ENCODE measurements around the gene MON2. TPM values are rescaled to one million over a fixed set of nuclear protein-coding genes. Genes with fewer than 3 reads are reported as not detected.

The MON2 gene
- total and polyA plus RNA-seq, 2 of the 13 experiments (the other 11 are each of a cell fraction or from before 2014, with no cell fraction given) = 10.5 to 24.8 TPM

DNA sequence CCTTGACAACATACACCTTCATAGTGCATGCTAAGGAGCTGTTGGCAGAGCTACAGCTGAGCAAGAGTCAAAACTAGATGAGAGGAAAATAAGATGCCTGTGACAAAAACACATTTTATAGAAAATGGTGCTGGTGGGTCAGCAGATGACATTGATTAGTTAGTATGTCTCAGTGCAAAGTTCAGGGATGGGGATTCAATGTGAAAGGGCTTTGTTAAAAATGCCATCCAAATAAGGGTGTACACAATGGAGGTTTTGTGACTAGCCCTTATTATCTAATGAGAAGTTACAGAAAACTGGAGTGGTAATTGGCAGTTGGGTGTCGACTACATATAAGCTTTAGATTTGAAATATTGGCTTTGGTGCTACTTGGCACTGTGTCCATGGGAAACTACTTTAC, 169.0 kb downstream of the MON2 start (continued):
- TF ChIP-seq, protein P1, sequence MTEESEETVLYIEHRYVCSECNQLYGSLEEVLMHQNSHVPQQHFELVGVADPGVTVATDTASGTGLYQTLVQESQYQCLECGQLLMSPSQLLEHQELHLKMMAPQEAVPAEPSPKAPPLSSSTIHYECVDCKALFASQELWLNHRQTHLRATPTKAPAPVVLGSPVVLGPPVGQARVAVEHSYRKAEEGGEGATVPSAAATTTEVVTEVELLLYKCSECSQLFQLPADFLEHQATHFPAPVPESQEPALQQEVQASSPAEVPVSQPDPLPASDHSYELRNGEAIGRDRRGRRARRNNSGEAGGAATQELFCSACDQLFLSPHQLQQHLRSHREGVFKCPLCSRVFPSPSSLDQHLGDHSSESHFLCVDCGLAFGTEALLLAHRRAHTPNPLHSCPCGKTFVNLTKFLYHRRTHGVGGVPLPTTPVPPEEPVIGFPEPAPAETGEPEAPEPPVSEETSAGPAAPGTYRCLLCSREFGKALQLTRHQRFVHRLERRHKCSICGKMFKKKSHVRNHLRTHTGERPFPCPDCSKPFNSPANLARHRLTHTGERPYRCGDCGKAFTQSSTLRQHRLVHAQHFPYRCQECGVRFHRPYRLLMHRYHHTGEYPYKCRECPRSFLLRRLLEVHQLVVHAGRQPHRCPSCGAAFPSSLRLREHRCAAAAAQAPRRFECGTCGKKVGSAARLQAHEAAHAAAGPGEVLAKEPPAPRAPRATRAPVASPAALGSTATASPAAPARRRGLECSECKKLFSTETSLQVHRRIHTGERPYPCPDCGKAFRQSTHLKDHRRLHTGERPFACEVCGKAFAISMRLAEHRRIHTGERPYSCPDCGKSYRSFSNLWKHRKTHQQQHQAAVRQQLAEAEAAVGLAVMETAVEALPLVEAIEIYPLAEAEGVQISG (CRISPR knock-in tag; IDR thresholded peaks at IDR 0.05) = no peak
- TF ChIP-seq ZNF790 (CRISPR knock-in tag; IDR thresholded peaks at IDR 0.05; ENCODE audit: borderline replicate concordance) (no peak), NFIC (IDR thresholded peaks at IDR 0.05; ENCODE audit: low read length) (no peak), ELF3 (CRISPR knock-in tag; IDR thresholded peaks at IDR 0.05) (no peak), ZBTB42 (CRISPR knock-in tag; IDR thresholded peaks at IDR 0.05) (no peak), FOXK2 (IDR thresholded peaks at IDR 0.05) (no peak), ZNF563 (CRISPR knock-in tag; IDR thresholded peaks at IDR 0.05) (no peak), ZNF543 (CRISPR knock-in tag; IDR thresholded peaks at IDR 0.05) (no peak), ZEB1 (IDR thresholded peaks at IDR 0.05; ENCODE audit: insufficient replicate concordance, low read depth) (no peak), ZFP62 (CRISPR knock-in tag; IDR thresholded peaks at IDR 0.05) (no peak), TARDBP (CRISPR knock-in tag; IDR thresholded peaks at IDR 0.05) (0 out of 2 replicates have a peak, but pooled peaks have one; percentile 3), RAD51 (IDR thresholded peaks at IDR 0.05; ENCODE audit: borderline replicate concordance) (no peak), CHCHD3 (CRISPR knock-in tag; IDR thresholded peaks at IDR 0.05) (no peak), HIVEP1 (CRISPR knock-in tag; IDR thresholded peaks at IDR 0.05) (no peak)
- TF ChIP-seq, protein P2, sequence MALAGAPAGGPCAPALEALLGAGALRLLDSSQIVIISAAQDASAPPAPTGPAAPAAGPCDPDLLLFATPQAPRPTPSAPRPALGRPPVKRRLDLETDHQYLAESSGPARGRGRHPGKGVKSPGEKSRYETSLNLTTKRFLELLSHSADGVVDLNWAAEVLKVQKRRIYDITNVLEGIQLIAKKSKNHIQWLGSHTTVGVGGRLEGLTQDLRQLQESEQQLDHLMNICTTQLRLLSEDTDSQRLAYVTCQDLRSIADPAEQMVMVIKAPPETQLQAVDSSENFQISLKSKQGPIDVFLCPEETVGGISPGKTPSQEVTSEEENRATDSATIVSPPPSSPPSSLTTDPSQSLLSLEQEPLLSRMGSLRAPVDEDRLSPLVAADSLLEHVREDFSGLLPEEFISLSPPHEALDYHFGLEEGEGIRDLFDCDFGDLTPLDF (CRISPR knock-in tag; IDR thresholded peaks at IDR 0.05) = no peak
- TF ChIP-seq, protein P3, sequence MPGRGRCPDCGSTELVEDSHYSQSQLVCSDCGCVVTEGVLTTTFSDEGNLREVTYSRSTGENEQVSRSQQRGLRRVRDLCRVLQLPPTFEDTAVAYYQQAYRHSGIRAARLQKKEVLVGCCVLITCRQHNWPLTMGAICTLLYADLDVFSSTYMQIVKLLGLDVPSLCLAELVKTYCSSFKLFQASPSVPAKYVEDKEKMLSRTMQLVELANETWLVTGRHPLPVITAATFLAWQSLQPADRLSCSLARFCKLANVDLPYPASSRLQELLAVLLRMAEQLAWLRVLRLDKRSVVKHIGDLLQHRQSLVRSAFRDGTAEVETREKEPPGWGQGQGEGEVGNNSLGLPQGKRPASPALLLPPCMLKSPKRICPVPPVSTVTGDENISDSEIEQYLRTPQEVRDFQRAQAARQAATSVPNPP (CRISPR knock-in tag; IDR thresholded peaks at IDR 0.05) = no peak
- TF ChIP-seq, protein P4, sequence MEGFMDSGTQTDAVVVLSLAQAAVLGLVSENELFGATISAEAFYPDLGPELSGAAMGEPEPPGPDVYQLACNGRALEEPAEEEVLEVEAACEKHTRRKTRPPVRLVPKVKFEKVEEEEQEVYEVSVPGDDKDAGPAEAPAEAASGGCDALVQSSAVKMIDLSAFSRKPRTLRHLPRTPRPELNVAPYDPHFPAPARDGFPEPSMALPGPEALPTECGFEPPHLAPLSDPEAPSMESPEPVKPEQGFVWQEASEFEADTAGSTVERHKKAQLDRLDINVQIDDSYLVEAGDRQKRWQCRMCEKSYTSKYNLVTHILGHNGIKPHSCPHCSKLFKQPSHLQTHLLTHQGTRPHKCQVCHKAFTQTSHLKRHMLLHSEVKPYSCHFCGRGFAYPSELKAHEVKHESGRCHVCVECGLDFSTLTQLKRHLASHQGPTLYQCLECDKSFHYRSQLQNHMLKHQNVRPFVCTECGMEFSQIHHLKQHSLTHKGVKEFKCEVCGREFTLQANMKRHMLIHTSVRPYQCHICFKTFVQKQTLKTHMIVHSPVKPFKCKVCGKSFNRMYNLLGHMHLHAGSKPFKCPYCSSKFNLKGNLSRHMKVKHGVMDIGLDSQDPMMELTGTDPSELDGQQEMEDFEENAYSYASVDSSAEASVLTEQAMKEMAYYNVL (CRISPR knock-in tag; IDR thresholded peaks at IDR 0.05; ENCODE audit: borderline replicate concordance) = no peak
- TF ChIP-seq, protein P5, sequence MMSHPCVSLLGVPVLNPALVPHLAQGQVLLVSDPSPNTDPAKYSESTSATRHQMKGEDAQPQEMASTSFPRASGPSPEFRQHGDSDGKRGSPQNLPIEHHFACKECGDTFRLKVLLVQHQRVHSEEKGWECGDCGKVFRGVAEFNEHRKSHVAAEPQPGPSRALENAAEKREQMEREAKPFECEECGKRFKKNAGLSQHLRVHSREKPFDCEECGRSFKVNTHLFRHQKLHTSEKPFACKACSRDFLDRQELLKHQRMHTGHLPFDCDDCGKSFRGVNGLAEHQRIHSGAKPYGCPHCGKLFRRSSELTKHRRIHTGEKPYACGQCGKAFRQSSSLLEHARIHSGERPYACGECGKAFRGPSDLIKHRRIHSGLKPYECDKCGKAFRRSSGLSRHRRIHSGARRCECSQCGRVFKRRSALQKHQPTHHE (CRISPR knock-in tag; IDR thresholded peaks at IDR 0.05; ENCODE audit: borderline replicate concordance) = no peak
- TF ChIP-seq, protein P6, sequence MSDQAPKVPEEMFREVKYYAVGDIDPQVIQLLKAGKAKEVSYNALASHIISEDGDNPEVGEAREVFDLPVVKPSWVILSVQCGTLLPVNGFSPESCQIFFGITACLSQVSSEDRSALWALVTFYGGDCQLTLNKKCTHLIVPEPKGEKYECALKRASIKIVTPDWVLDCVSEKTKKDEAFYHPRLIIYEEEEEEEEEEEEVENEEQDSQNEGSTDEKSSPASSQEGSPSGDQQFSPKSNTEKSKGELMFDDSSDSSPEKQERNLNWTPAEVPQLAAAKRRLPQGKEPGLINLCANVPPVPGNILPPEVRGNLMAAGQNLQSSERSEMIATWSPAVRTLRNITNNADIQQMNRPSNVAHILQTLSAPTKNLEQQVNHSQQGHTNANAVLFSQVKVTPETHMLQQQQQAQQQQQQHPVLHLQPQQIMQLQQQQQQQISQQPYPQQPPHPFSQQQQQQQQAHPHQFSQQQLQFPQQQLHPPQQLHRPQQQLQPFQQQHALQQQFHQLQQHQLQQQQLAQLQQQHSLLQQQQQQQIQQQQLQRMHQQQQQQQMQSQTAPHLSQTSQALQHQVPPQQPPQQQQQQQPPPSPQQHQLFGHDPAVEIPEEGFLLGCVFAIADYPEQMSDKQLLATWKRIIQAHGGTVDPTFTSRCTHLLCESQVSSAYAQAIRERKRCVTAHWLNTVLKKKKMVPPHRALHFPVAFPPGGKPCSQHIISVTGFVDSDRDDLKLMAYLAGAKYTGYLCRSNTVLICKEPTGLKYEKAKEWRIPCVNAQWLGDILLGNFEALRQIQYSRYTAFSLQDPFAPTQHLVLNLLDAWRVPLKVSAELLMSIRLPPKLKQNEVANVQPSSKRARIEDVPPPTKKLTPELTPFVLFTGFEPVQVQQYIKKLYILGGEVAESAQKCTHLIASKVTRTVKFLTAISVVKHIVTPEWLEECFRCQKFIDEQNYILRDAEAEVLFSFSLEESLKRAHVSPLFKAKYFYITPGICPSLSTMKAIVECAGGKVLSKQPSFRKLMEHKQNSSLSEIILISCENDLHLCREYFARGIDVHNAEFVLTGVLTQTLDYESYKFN (CRISPR knock-in tag; conservative IDR thresholded peaks at IDR 0.05) = peak; percentile 45
